GM19099 (cell line): ENCODE data around the gene C1orf105.

Experiments used
- POLR2A ChIP-seq: IDR thresholded peaks from 3 replicates; pipeline ENCODE4 v1.6.1; 2011; ENCODE audit warnings: low read depth; ENCODE audit not compliant: insufficient read length; ENCODE audit errors: extremely low read depth

The C1orf105 gene

GRCh38 chr1:172460177-172460576, 39.7 kb downstream of the C1orf105 start:
- no peak for TF ChIP-seq POLR2A

- TF ChIP-seq POLR2A, result no peak
Measured at GRCh38 chr1:172460887-172461315, 40.4 kb downstream of the C1orf105 start.

- TF ChIP-seq POLR2A, result no peak
Measured at GRCh38 chr1:172465617-172466016, 45.1 kb downstream of the C1orf105 start.

DNA sequence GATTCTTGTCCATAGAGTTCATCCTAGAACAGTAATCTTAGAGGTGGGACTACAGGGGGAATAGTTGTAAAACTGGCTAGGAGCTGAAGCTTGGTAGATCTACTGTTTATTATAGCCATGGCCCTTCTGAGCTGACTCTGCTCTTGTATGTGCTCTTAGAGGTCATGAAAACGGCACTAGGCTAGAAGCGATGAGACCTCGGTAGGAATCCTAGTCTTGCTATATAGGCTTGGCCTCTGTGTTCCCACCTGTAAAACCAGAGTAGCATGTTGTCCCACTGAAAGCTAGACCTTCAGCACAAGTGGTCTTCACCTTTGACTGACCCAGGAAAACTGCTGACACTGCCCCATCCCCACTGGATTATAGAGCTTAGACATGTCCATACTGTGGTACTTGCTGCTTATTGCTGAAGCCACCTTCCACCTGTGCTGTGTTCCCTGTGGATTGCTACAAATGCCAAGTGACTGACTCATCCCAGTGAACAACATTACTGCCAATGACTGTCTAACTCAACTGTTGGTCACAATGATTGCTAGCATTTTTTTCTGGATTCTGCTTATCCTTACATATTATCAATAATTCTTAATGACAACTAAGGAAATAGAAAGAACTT, 46.4 kb downstream of the C1orf105 start:
- TF ChIP-seq POLR2A, result no peak

- no peak for TF ChIP-seq POLR2A
Measured at GRCh38 chr1:172467446-172467845, 47.0 kb downstream of the C1orf105 start.

DNA sequence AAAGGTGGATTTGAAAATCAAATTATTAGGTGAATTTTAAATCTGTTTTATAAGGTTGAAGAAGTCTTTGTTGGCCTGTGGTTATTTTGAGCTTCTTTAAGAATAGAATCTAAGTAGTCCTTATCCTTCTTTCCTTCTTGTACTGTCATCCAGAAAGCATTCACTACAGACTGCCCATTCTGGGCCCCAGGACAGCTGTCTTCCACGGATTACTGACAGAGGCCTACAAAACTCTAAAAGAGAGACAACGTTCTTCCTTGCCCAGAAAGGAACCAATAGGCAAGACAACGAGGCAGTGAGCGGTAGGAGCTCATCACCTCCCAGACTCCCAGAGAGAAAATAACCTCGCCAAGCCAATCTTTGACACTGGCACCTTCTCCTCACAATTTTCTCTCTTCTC, 47.8 kb downstream of the C1orf105 start:
- TF ChIP-seq POLR2A, result no peak

- TF ChIP-seq POLR2A, result no peak
Measured at GRCh38 chr1:172469717-172470116, 49.2 kb downstream of the C1orf105 start.

- TF ChIP-seq POLR2A, result no peak
Measured at GRCh38 chr1:172470149-172470548, 49.7 kb downstream of the C1orf105 start.

GRCh38 chr1:172471666-172472065, 51.2 kb downstream of the C1orf105 start:
- no peak for TF ChIP-seq POLR2A

- no peak for TF ChIP-seq POLR2A
Measured at GRCh38 chr1:172472495-172472894, 52.0 kb downstream of the C1orf105 start.

GRCh38 chr1:172473302-172473701, 52.8 kb downstream of the C1orf105 start:
- no peak for TF ChIP-seq POLR2A

DNA sequence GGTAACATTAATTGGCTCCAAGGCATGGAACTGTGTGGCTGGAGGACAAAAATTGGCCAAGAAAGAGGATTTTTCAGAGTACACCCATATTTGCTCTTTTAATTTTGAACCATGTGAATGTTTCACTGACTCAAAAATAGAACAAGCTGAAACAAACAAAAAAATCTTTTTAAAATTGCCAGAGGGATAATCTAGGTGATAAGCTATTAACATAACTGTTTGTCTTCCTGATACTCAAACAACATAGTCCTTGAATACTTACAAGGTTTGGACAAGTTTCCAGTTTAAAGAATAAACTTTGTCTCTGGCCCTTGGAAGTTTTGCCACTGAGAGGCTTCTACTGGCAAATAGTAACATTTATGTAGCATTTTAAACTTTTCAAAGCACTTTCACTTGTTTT, 53.4 kb downstream of the C1orf105 start:
- TF ChIP-seq POLR2A, result no peak

DNA sequence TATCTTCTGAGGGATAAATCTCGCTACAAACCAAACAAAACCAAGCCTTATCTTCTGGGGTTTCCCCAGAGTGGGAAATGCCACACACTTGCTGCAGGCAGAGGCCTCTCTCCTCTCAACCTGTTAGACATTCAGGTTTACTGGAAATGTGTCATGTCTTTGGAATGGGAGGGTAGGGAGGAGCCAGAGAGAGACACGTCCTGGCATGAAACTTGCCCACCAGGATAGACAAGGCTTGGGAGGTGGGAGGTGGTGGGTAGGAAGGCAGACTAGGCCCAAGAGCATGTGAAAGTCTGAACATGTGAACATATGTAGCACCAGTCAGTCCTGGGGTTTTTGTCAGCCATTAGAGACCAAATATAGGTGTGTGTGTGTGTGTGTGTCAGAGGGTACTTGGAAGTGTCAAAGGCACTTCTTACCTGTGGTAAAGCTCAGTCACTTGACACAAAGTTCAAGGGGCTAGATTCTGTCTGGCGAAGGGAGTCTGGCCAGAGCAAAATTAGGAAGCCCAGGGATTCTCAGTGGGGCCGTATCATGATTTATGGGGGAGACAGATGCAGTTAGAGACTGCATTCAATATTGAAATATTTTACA, 55.8 kb downstream of the C1orf105 start:
- no peak for TF ChIP-seq POLR2A

DNA sequence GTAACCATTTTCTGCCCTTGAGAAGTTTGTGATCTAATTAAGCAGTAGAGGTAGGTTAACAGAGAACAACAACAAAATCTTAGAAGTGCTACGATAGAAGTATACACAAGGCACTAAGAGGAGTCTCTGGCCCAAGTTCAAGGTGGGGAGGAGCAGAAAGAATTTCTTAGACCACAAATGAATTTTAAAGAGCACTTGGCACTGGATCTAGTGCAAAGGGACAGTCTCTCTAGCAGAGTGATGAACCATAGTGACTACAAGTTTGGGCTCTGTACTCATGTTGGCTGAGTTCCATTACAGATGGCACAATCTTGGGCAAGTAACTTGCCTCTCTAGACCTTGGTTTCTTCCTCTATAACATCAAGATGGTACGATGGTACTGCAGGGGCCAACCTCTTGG, 56.7 kb downstream of the C1orf105 start:
- no peak for TF ChIP-seq POLR2A

GRCh38 chr1:172477741-172478140, 57.3 kb downstream of the C1orf105 start:
- TF ChIP-seq POLR2A, result no peak

DNA sequence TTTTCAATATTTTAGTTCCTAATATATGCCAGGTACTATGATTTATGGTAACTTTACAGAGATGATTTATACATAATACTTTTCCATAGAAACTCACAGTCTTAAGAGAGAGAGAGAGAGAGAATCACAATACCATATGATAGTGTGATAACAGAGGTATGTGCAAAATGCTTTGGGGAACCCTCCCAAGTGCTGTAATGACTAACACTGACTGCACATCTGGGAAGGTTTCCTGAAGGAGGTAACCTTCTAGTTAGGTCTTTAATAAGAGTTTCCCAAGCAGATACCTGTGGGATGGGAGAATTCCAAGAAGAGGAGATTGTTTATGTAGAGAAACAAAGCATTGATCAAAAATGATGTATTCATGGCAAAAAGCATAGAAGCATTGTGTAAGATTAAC, 58.0 kb downstream of the C1orf105 start:
- TF ChIP-seq POLR2A, result no peak

GRCh38 chr1:172480431-172480830, 59.9 kb downstream of the C1orf105 start:
- TF ChIP-seq POLR2A, result no peak
